Measurements from ENCODE around the gene CNTNAP2.

Gene CNTNAP2

DNA sequence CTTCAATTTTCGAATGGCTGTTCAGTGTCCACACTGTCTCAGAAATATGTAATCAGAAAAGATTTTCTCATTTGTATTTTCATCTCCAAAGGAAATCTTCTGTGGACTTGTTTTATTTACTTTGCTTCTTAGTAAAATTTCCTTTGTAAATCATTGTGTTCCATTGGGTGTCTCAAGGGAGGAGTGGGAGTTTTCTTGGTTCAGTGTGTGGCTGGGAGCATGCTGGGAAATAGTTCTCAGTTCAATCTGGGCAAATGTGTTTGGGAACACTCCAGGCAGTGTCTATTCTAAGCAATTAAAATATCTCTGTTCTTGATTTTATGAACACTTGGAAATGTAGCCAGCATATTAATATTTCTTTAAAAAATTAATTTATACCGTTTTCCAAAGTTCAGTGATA is 1019.8 kb downstream of the CNTNAP2 start:
- DNase-seq (ENCODE audit: low spot score), result no peak

DNA sequence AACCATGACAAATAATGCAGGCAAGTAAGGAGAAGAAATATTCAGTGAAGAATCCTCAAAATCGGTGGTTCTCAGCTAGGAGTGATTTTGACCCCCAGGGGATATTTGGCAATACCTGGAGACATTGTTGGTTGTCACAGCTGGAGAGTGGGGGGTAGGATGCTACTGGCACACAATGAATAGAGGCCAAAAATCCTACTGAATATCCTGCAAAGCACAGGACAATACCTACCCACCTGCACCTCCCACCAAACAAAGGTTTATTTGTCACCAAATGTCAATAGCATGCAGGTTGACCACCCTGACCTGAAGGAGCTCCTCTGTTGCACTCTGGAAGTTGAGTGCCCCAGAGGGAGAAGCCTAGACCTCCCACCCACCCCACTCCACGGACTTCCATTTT is 1028.6 kb downstream of the CNTNAP2 start:
- DNase-seq (ENCODE audit: low spot score), result no peak

DNA sequence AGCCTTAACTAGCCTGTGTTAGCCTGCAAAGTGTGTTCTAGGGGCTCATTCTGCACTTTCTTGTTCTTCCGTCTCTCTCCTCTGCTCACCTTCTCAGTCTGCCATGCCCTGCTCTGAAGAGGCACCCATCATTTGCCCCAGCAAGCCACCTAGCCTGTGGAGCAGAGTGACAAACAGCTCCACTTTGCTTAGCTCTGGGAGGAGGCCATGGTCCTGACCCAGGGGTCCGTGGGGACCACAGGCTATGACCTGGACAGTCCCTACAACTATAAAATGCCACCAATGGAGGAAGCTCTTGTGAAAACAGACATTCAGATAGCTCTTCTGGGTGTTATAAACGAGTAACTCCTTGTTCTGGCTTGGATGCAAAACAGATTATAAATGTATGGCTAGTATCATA is 1029.6 kb downstream of the CNTNAP2 start:
- no peak for DNase-seq (ENCODE audit: low spot score)

DNA sequence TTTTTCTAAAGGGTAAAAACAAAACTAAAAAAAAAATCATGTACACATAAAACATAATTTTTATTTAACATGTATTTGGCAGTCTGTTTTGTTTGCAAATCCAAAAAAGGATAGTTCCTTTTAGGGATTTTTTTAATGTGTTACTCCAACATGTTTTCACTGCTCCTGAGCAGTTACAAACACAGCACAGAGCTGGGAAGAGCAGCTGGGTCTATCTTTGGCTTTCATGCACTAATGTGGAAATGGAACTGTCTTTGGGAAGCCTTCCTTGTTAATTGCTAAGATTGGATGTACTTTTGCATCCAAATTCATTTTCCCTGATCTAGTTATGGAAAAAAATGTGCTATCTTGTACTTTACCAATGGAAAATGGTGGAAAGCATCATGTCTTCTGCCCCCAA is 1035.1 kb downstream of the CNTNAP2 start:
- no peak for DNase-seq (ENCODE audit: low spot score)

DNA sequence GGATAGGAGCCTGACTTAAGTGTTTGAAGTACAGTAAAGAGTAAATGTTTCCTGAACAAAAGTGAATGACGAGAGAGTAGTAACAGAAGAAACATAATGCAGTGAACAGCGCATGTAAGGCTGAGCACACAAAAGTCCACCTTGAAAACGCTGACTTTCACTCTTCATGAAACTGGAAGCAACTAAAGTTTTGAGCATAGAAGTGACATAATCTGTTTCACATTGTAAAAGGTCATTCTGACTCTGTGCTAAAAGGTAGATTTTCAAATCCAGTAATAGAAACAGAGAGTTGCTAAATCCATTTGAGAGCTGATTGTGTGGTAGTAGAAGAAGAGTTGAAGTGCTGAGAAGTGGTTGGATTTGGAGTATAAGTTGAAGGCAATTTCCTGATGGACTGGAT is 1037.0 kb downstream of the CNTNAP2 start:
- DNase-seq (ENCODE audit: low spot score), result no peak

DNA sequence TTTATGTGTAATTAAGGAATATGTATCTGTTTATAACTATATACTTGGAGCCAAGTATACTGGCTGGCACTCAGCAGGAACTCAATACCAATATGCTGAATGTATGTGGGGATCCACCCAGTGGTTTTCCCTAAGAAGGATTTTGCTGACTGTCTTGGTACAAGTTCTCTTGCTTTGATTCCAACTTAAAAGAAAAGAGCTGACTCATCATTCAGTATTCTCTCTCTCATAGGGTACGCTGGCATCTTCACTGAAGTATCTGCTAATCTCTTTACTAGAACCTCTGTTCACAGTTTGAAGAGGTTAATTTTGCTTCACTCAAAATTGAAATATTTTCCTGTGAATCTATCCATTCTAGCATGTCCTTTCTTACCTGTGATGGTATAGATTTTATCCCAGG is 1044.8 kb downstream of the CNTNAP2 start:
- DNase-seq (ENCODE audit: low spot score), result no peak

DNA sequence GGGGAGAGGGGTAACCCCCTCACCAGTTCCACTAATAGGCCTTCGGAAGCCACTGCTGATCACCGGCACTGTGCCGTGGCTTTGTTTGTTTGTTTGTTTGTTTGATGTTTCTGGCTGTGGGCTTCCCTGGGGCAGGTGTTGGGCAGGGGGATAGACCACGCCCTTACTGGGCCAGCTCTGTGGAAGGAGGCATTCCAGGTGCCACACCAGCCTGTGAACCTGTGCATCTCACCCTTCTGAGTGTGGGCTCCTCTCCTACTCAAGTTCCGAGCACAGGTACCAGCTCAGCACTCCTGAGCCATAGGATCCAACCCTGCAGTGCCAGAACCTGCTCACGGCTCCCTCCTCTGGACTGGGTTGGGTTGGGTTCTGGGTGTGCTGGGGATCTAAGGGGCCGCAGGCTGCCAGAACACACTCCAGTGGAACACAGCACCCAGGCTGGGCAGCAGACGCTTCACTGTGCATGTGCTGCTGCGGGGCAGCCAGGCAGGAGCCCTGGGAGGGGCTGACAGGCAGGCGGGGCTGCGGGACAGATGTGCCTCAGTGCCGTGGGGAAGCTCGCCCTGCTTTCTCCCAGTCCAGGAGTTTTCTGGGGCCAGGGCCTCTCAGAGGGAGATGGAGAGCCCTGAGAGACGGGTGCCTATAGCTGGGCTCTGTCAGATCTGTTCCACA is 1053.9 kb downstream of the CNTNAP2 start:
- no peak for DNase-seq (ENCODE audit: low spot score)

DNA sequence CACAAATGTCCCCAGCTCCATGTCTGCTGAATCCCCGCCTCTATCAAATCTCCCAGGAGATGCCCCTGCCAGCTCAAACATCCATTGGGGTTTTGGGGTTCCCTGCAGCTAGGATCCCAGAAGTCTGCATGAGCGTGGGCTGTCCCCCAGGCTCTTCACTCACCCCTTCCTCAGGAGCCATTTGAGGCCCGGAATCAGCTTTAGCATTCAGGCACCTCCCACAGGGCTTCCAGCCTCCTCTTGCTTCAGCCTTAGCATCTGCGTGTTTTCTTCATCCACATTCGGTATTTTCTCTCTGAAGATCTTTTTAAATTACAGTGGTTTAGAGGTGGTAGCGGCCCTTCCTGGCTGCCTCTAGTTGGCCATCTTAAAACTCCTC is 1054.4 kb downstream of the CNTNAP2 start:
- DNase-seq (ENCODE audit: low spot score), result no peak

DNA sequence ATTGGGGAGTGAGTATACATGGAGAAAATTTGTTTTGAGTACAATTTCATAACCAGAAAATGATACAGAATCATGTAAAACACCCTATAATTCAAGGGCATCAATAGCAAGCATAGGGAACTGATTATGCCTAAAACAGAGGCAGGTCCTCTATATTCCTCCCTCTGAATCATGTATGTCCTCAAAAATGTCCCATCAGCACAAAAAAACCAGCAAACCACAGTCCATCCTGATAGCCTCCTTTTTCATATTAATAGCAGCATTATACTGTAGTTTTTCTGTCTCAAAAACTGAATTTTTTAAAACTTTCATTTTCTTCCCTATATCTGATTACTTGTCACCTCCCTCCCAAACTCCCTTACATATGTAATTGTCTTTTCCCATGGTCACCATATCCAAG is 1057.3 kb downstream of the CNTNAP2 start:
- no peak for DNase-seq (ENCODE audit: low spot score)

DNA sequence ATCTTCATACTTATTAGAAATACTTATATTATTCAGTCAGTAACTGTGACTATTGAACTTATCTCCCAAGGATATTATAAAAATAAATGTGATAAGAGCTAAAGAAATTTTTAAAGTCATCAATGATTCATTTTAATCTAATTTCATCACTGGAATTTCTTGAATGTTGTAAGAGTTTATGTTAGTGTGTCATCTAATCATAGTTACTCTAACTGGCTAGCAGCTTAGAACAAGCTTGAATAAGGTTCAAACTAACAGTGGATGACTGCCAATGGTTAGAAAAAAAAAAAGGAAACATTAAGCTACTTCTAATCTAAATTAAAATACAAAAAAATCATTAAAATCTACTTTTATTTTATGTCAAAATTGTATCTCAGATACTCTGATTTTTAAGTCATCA is 1066.3 kb downstream of the CNTNAP2 start:
- no peak for DNase-seq (ENCODE audit: low spot score)

DNA sequence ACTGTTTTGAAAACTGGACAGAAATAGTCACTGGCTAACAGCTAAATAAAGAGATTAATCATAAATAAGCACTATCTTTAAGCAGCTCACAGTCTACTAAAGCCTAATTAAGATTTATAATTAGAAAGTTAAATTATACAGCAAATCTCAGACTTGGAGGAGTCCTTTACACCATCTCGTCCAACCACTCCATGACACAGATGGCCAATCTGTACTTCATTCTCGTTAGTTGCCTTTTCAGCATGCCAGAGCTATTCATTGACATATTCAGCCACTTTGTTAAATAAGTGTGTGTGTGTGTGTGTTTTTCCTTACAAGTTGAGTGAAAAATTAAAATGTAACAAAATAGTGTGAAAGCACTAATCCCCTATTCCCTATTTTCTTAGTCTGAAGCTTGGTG is 1066.7 kb downstream of the CNTNAP2 start:
- no peak for DNase-seq (ENCODE audit: low spot score)

DNA sequence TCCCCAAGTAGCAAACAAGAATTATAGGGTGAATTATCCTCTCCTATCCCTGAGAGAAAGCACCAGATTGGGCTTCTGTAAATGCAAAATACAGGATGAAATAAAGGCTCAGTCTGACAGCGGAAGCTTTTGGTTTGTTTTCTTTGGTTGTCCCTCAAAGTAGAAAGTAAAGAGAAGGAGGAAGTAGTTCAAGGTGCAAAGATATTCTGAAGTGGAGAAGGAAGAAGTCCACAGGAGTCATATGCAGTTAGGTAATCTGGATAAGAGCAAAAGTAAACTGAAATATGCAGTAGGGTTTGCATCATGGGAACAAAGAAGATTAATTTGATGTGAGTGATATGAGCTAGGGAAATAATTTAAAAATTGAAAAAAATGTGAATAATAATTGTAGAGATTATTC is 1071.9 kb downstream of the CNTNAP2 start:
- no peak for DNase-seq (ENCODE audit: low spot score)

DNA sequence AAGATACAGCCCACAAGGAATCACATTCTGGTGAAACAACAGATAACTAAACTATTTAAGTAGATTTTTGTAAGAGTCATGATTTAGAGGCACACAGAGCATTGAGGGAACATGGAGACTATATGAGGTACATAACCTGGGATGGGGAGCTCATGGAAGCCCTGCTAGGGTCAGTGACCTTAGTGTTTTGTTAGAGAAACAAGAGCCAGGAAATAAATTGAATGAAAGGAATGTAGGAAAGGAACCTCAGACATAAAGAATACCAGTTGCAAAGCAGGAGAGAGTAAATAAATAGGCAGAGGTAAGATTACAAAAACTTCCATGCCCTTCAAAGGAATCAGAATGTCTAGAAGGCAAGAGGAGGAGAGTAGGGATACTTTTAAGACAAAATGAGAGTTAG is 1076.9 kb downstream of the CNTNAP2 start:
- no peak for DNase-seq (ENCODE audit: low spot score)

DNA sequence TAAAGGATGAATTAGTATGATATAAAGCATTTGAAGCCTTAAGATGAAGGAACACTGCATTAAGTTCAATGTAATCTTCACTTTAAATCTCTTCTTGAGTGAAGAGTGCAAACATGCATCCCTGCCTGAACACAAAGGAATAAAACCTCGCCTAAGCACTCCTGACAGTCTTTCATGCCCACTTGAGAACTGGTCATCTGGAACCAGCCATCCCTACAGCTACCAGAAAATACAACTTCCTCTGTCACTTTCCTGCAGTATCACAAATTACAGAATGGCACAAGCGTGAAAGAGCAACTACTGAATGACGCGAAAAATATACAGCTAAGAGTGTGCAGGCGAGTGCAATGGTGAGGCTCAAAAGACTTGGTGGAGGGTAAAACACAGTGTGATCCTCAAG is 1079.9 kb downstream of the CNTNAP2 start:
- DNase-seq (ENCODE audit: low spot score), result no peak

DNA sequence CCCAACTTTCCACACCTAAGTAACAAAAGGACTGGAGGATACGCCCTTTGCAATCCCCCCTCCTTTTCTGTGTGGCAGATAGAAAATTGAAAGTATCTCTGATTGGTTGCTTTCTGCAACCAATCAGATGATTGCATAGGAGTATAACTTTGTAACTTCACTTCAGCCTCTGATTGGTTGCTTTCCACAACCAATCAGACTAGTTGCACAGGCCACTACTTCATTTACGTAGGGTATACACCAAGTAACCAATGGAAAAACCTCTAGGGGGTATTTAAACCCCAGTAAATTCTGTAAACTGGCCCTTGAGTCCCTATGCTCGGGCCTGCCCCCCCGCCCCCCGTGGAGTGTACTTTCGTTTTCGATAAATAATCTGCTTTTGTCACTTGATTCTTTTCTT is 1080.4 kb downstream of the CNTNAP2 start:
- no peak for DNase-seq (ENCODE audit: low spot score)

DNA sequence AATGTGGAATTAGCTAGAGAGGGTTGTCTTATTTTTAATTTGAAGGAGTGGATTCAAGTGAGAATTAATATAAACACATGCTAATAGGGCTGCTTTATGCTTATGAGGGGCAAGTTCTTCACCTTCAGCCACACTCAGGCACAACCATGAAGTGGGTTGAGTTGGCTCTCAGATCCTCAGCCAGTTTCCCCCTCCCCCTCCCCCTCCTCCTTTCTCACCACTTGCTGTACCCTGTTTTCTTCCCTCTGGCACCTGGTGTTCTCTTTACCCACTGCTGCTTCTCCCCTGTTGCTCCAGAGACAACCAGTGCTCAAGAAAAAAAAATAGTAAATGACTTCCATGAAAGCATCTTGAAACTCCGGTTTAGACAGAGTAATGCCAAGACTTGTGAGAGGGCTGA is 1083.3 kb downstream of the CNTNAP2 start:
- no peak for DNase-seq (ENCODE audit: low spot score)

DNA sequence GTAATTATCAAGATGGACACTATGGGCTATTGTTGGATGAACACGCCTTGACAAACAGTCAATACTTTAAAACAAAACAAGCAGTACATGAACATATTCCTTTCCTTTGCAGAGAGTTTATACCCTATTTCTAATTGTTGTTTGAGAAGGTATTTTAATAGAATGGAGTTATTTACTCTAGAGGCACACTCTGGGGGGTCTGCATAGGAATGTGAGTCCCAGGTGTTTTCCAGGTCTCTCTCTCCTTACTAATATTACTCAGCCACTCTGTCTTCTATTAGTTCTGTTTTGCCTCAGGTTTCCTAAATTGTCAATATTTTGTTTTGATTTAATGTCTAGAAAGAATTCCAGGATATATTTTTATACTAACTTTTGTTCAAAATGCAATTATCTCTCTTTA is 1091.4 kb downstream of the CNTNAP2 start:
- DNase-seq (ENCODE audit: low spot score), result no peak

DNA sequence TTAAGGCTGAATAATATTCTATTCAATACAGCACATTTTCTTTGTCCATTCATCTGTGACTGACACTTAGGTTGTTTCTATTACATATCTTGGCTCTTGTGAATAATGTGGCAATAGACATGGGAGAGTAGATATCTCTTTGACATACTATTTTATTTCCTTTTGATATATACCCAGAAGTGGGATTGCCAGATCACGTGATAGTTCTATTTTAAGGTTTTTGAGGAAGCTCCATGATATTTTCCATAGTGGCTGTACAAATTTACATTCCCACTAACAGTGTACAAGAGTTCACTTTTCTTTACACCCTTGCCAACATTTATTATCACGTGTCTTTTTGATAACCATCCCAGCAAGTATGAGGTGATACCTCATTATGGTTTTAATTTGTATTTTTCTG is 1114.7 kb downstream of the CNTNAP2 start:
- no peak for DNase-seq (ENCODE audit: low spot score)

DNA sequence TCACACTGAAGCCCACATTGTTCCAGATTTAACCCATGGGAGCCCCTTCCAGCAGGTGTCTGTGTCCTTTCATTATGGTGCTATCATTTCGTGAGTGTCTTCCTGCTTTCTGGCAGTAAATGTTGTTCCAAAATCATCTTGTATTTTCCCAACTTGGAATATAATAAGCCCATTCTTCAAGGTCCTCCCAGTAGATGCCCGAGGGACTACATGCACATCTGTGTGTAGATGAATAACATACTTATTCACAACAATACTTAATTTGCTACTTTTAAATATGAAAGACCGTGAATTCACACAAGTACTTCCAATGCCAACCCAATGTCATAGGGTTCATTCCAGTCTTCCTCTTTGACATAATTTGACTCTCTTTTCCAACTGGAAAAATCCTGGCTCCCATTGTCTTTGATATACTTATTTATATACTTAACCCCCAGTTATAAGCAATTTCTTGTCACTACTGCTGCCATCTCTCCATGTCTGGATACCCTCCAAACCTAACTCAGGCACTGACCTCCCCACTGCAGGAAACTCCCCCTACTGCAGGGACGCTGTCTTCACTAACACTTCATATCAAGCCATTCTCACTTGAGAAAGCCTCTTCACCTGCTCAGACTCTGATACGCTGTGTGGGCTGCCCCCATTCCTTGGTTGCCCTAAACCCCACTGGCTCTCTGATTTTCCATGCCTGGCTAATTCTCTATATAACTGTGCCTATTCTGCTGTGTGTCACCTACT is 1119.2 kb downstream of the CNTNAP2 start:
- DNase-seq (ENCODE audit: low spot score), result no peak

DNA sequence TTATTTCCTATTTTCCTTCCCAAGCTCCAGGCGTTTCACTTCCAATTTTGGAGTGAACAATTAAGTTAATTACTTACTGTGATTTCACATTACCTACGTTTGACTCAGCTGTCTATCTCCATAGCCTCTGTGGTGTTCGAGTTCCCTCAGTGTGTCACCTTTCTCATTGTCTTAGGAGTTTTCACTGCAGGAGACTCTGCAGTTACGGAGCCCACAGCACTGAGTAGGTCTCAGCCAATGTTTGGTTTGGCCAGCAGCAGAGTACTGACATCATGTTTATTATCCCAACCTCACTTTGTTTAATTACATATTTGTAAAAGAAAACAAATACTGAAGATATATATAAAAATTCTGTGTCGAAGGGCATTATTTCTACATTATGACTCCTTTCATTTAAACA is 1123.9 kb downstream of the CNTNAP2 start:
- no peak for DNase-seq (ENCODE audit: low spot score)

DNA sequence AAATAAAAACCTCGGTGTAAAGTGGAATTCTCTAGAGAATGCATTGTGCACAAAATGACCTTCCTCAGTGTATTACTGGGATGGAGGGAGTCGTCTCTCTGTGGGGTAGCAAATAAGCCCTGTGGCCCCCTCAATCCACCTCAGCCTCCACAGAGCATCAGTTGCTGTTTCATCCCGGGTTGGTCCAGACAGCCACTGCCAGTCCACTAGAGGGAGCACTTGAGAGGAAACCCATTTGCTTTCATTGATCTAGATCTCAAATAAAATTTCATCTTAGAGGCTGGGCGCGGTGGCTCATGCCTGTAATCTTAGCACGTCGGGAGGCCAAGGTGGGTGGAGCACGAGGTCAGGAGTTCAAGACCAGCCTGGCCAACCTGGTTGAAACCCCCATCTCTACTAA is 1128.7 kb downstream of the CNTNAP2 start:
- DNase-seq (ENCODE audit: low spot score), result peak; percentile 8

DNA sequence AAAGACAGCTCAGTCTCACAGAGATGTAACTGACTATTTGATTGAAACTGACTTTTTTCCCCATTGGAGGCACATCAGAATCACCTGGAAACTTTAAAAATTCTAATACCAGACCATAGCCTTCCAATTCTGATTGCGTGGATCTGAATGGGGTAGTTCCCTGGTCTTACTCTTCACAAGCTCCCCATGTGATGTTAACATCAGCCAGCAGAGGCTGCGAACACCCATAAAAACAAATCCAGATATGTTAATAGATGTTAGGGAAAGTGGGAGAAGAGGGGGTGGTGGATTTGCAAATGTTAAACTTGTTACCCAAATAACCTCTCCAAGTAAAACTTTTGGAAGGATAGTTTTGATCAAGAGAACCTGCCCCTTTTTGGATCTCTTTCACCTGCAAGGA is 1133.4 kb downstream of the CNTNAP2 start:
- DNase-seq (ENCODE audit: low spot score), result no peak

DNA sequence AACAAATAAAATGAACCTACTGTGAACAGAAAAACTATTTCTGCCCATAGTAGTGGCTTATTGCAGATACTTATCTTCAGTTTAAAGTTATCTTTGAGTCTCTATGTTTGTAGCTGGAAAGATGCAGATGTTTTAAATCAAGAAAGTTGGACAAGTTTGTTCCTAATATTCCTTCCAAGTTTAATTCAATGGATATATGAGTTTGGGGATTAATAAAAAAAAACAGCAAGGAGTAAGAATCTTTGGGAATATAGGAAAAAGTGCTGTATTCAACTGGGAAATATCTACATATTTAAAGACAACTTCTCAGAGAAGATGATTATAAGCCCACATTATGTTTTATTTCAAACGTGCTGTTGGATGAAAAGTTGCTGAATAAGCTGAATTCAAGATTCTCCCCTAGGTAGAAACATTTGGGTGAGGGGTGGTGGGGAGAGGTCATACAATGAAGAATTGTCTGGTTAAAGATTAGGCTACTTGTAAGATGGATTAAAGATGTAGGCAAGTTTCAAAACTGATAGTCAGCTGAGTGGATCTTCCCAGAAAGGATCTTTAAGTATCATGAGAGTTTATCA is 1135.2 kb downstream of the CNTNAP2 start:
- DNase-seq (ENCODE audit: low spot score), result no peak

DNA sequence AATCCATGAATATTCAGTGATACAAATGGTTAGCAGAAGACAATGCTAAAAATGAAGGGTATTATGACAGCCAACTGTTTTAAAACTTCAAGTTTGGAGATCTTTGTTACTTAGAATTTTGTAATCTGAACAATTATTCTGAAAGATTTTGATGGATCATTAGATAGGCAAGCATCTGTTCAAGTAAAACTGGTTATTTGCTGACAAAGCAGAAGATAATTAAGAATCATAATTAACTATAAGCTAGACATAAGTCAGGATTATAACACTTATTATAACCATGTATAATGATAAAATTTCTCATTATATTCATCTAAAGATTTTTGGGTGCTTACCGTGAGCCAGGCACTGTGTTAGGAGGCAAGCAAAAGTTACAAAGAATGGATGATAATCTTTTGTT is 1145.1 kb downstream of the CNTNAP2 start:
- no peak for DNase-seq (ENCODE audit: low spot score)

All from AG08395 (cell line).